ENCODE results near the gene BAAT.

GRCh38 chr9:101414839-101415238 lies 30.0 kb upstream of the BAAT start:
- TF ChIP-seq POLR2A (IDR thresholded peaks at IDR 0.05) (no peak), CTCF (IDR thresholded peaks at IDR 0.05) (no peak)
